GM12875 (cell line): Measurements from ENCODE around the gene DPP10.

Experiments
- H3K4me3 ChIP-seq: one replicate; pipeline ENCODE4 v1.5.1; 2011; ENCODE audit warnings: low read depth, low read length, control low read depth
- CTCF ChIP-seq: IDR thresholded peaks from 2 replicates; pipeline ENCODE4 v1.5.1; 2011; ENCODE audit warnings: low read depth, mild to moderate bottlenecking, control low read depth, inconsistent platforms, low read length, moderate library complexity, borderline replicate concordance; ENCODE audit not compliant: insufficient read depth

Gene DPP10

GRCh38 chr2:114426756-114427155, 15.7 kb upstream of the DPP10 start:
- no peak for TF ChIP-seq CTCF
- H3K4me3 ChIP-seq: no peak overlapping the region

- TF ChIP-seq CTCF: no peak
- H3K4me3 ChIP-seq: no peak overlapping the region
Measured at GRCh38 chr2:114436329-114436728, 6.1 kb upstream of the DPP10 start.

DNA sequence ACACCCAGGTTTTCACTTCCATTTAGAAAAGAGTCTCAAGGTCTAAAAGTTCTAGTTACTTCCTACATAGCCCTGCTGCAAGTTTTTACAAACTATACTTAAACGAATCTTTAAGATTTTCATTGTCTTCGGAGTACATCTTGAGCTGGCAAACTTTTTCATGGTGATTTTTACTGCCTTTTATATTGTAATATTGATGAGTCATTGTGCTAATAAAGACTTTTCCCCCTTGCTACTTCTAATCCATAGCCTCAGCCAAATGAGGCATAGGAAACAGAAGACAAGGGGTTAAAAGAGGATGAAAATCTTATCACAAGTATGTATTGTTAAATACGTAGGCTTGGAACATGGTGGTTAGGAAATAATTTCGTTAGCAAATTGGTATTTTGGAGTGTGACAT, 4.1 kb downstream of the DPP10 start:
- no peak for TF ChIP-seq CTCF
- no peak overlapping the region for H3K4me3 ChIP-seq

- TF ChIP-seq CTCF: no peak
- no peak overlapping the region for H3K4me3 ChIP-seq
Measured at GRCh38 chr2:114450639-114451038, 8.2 kb downstream of the DPP10 start.

DNA sequence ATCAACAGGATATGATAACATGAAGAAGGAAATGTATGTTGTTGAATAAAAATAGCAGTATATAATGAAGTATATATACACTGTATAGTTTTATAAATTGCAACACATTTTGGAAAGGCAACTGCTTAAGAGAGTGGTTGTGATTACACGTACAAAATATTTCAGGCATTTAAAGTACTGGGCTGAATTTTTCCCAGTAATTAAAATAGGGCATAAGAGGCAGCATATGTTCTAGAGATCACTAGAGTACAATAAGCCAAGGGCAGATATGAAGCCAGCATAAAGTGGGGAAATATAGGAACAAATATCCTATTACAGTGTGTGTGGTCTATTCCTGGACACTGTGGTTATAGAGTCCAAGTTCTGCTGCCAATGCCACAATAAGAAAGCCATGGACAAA, 14.1 kb downstream of the DPP10 start:
- no peak for TF ChIP-seq CTCF
- no peak overlapping the region for H3K4me3 ChIP-seq

- TF ChIP-seq CTCF: no peak
Measured at GRCh38 chr2:114457956-114458355, 15.5 kb downstream of the DPP10 start.

GRCh38 chr2:114461116-114461515, 18.7 kb downstream of the DPP10 start:
- no peak overlapping the region for H3K4me3 ChIP-seq
- TF ChIP-seq CTCF: no peak

More at GRCh38 chr2:114457956-114458355, 15.5 kb downstream of the DPP10 start:
- no peak overlapping the region for H3K4me3 ChIP-seq
